ENCODE data around the gene CANT1.
A peak's percentile ranks its signal among the peaks of the same experiment; 100 is the strongest.

The CANT1 gene

GRCh38 chr17:79006794-79007503 lies 2.6 kb downstream of the CANT1 start:
- no peak for DNase-seq (ENCODE audit: low read depth)
- TF ChIP-seq CTCF (IDR thresholded peaks at IDR 0.05; ENCODE audit: insufficient read depth, low read depth, low read length, missing control alignments): no peak
- no peak overlapping the region for H3K4me3 ChIP-seq (ENCODE audit: low read length)

GRCh38 chr17:79006046-79006445 lies 3.5 kb downstream of the CANT1 start:
- no peak for TF ChIP-seq CTCF (IDR thresholded peaks at IDR 0.05; ENCODE audit: insufficient read depth, low read depth, low read length, missing control alignments)
- H3K4me3 ChIP-seq (ENCODE audit: low read length): no peak overlapping the region
- no peak for DNase-seq (ENCODE audit: low read depth)

- DNase-seq (ENCODE audit: low read depth): peak; percentile 74
- no peak for TF ChIP-seq CTCF (IDR thresholded peaks at IDR 0.05; ENCODE audit: insufficient read depth, low read depth, low read length, missing control alignments)
- no peak overlapping the region for H3K4me3 ChIP-seq (ENCODE audit: low read length)
These were observed 4.3 kb downstream of the CANT1 start for GRCh38 chr17:79005063-79005861.

- H3K4me3 ChIP-seq (ENCODE audit: low read length): no peak overlapping the region
- no peak for TF ChIP-seq CTCF (IDR thresholded peaks at IDR 0.05; ENCODE audit: insufficient read depth, low read depth, low read length, missing control alignments)
- DNase-seq (ENCODE audit: low read depth): no peak
These were observed 5.7 kb downstream of the CANT1 start for GRCh38 chr17:79003661-79004411.

- TF ChIP-seq CTCF (IDR thresholded peaks at IDR 0.05; ENCODE audit: insufficient read depth, low read depth, low read length, missing control alignments): no peak
- H3K4me3 ChIP-seq (ENCODE audit: low read length): no peak overlapping the region
- no peak for DNase-seq (ENCODE audit: low read depth)
These were observed 6.6 kb downstream of the CANT1 start for GRCh38 chr17:79002796-79003593.

- DNase-seq (ENCODE audit: low read depth): no peak
- H3K4me3 ChIP-seq (ENCODE audit: low read length): no peak overlapping the region
- TF ChIP-seq CTCF (IDR thresholded peaks at IDR 0.05; ENCODE audit: insufficient read depth, low read depth, low read length, missing control alignments): no peak
These were observed 7.3 kb downstream of the CANT1 start for GRCh38 chr17:79002291-79002690.

All from epithelial cell of esophagus (primary cell).